Fibroblast of skin of right quadriceps (primary cell): Measurements from ENCODE around the gene SPPL3.

Experiments
- DNase-seq: peaks from one replicate; pipeline ENCODE4 v3.0.0-alpha.2; 2013

The SPPL3 gene

GRCh38 chr12:120719496-120720233 is 184.5 kb downstream of the SPPL3 start:
- no peak for DNase-seq

- no peak for DNase-seq
Measured at GRCh38 chr12:120719072-120719471, 185.1 kb downstream of the SPPL3 start.

- DNase-seq: no peak
Measured at GRCh38 chr12:120718055-120718454, 186.1 kb downstream of the SPPL3 start.

- DNase-seq: peak; percentile 78
Measured at GRCh38 chr12:120713861-120714482, 190.2 kb downstream of the SPPL3 start.

- DNase-seq: no peak
Measured at GRCh38 chr12:120712610-120713009, 191.5 kb downstream of the SPPL3 start.
